Lung (tissue), 12 donors: ENCODE data around the gene COL18A1. TPM values are rescaled to one million over a fixed set of nuclear protein-coding genes. Genes with fewer than 3 reads are reported as not detected.

Experiments used
- ATAC-seq: fragments of 200-7000 bp; cut with Tn5 transposase; one replicate; pipeline ENCODE4 v1.9.1; 2020; ENCODE audit warnings: moderate number of reproducible peaks; ENCODE audit not compliant: insufficient read depth, low FRiP score
- DNase-seq, 3 donors: peaks; one replicate each; pipeline ENCODE4 v3.0.0-alpha.2; 2013 to 2017
- H3K27ac ChIP-seq, 2 donors: one replicate each; pipeline ENCODE4 v1.5.1; 2013; ENCODE audit warnings: mild to moderate bottlenecking in 2 of 2, moderate library complexity in 2 of 2, control low read depth in 1 of 2, inconsistent platforms in 1 of 2, low read depth in 1 of 2, low read length in 1 of 2
- H3K27me3 ChIP-seq, 3 donors: one replicate each; pipeline ENCODE4 v1.5.1; 2013; ENCODE audit warnings: low read length in 2 of 3; ENCODE audit not compliant: control insufficient read depth in 3 of 3, insufficient read depth in 3 of 3
- H3K36me3 ChIP-seq, 4 donors: one replicate each; pipeline ENCODE4 v1.5.1; 2013; ENCODE audit warnings: low read length in 4 of 4, mild to moderate bottlenecking in 1 of 4, moderate library complexity in 1 of 4; ENCODE audit not compliant: control insufficient read depth in 4 of 4, insufficient read depth in 4 of 4
- H3K4me1 ChIP-seq, 5 donors: one replicate each; pipeline ENCODE4 v1.5.1; 2013; ENCODE audit warnings: low read length in 5 of 5, mild to moderate bottlenecking in 2 of 5, moderate library complexity in 1 of 5; ENCODE audit not compliant: control insufficient read depth in 5 of 5, insufficient read depth in 5 of 5
- H3K4me3 ChIP-seq: one replicate; pipeline ENCODE4 v1.5.1; 2013; ENCODE audit warnings: mild to moderate bottlenecking, control low read depth, moderate library complexity
- H3K9ac ChIP-seq, 2 donors: one replicate each; pipeline ENCODE4 v1.5.1; 2013; ENCODE audit warnings: low read length in 2 of 2, control low read depth in 1 of 2; ENCODE audit not compliant: insufficient read depth in 1 of 2
- H3K9me3 ChIP-seq, 4 donors: one replicate each; pipeline ENCODE4 v1.5.1; 2013; ENCODE audit warnings: low read length in 3 of 4, mild to moderate bottlenecking in 1 of 4, moderate library complexity in 1 of 4; ENCODE audit not compliant: control insufficient read depth in 4 of 4, insufficient read depth in 3 of 4
- WGBS, 2 donors: extraction: QIAGEN DNeasy Blood & Tissue Kit; methylation state at CpG; one replicate each; pipeline ENCODE4 v1.1.7; 2013; 5-methylcytosine and 5-hydroxymethylcytosine counted together
- polyA plus RNA-seq, 2 donors: library from polyadenylated mRNA; stranded (reverse); fragments of 200-250 nt; gene quantifications; one replicate each; pipeline ENCODE4 v1.2.1, GENCODE V29; 2013
- total RNA-seq, 2 donors: library from RNA; depleted of rRNA in 1 of 2; stranded (reverse); fragments of >200 nt in 1 of 2; gene quantifications; one replicate each; pipeline ENCODE4 v1.2.1, GENCODE V29; 2014 to 2021
- TF ChIP-seq, protein P1 (sequence below): IDR thresholded peaks from 2 replicates; pipeline ENCODE4 v1.5.1; 2012; ENCODE audit warnings: mild to moderate bottlenecking; ENCODE audit errors: control extremely low read depth, extremely low read depth
- donor health status: control.
- donor health status: control.
- donor health status: Bipolar disorder and iron deficiency.
- donor health status: healthy.
- donor health status: DM: yes; HTN: yes; CAD: no.

Gene COL18A1
- total and polyA plus RNA-seq, 4 donors, result 42.7 to 102 (median 45.8) TPM

DNA sequence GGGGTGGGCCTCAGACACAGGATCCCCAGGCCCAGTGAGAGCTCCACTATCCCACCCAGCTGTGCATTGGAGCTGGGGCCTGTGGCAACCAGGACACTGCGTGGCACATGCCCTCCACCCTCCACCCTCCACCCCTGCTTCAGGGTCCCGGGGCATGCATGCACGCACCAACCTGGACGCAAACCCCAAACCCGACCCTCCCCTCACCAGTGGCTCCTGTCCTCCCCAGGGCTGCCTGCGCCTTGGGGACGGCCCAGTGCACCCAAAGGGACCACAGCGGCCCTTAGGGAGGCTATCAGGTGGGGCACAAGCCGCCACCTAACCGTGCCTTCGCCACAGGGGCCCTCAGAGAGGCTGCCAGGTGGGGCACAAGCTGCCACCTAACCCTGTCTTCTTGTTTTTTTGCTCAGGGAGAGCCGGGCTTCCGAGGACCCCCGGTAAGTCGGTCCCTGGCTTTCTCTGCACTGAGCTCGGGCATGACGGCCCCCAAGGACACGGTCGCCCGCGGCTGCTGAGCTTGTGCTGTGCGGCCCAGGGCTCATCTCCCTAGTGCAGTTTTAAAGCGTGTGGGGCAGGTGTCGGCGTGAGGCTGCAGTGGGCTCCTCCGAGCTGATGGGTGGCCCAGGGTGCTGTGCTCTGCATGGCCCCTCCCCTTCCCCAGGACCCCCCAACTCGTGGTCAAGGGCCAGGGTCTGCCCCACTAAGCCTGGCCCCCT lies 89.3 kb downstream of the COL18A1 start:
- TF ChIP-seq, protein P1, sequence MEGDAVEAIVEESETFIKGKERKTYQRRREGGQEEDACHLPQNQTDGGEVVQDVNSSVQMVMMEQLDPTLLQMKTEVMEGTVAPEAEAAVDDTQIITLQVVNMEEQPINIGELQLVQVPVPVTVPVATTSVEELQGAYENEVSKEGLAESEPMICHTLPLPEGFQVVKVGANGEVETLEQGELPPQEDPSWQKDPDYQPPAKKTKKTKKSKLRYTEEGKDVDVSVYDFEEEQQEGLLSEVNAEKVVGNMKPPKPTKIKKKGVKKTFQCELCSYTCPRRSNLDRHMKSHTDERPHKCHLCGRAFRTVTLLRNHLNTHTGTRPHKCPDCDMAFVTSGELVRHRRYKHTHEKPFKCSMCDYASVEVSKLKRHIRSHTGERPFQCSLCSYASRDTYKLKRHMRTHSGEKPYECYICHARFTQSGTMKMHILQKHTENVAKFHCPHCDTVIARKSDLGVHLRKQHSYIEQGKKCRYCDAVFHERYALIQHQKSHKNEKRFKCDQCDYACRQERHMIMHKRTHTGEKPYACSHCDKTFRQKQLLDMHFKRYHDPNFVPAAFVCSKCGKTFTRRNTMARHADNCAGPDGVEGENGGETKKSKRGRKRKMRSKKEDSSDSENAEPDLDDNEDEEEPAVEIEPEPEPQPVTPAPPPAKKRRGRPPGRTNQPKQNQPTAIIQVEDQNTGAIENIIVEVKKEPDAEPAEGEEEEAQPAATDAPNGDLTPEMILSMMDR, result no peak
- no peak overlapping the region for H3K9ac ChIP-seq
- H3K36me3 ChIP-seq, result peaks cover 0 to 26% (median 2%) of the 10 kb centered on the region in 4 donors
- no peak overlapping the region for H3K27ac ChIP-seq
- no peak for ATAC-seq
- H3K4me3 ChIP-seq, result no peak overlapping the region
- no peak for DNase-seq
- no peaks in the 10 kb centered on the region for H3K27me3 ChIP-seq
- no peaks in the 10 kb centered on the region for H3K9me3 ChIP-seq
- no peaks in the 10 kb centered on the region for H3K4me1 ChIP-seq
- 93 to 97% methylated on average over 27 of the region's 27 CpGs for WGBS, 2 donors

DNA sequence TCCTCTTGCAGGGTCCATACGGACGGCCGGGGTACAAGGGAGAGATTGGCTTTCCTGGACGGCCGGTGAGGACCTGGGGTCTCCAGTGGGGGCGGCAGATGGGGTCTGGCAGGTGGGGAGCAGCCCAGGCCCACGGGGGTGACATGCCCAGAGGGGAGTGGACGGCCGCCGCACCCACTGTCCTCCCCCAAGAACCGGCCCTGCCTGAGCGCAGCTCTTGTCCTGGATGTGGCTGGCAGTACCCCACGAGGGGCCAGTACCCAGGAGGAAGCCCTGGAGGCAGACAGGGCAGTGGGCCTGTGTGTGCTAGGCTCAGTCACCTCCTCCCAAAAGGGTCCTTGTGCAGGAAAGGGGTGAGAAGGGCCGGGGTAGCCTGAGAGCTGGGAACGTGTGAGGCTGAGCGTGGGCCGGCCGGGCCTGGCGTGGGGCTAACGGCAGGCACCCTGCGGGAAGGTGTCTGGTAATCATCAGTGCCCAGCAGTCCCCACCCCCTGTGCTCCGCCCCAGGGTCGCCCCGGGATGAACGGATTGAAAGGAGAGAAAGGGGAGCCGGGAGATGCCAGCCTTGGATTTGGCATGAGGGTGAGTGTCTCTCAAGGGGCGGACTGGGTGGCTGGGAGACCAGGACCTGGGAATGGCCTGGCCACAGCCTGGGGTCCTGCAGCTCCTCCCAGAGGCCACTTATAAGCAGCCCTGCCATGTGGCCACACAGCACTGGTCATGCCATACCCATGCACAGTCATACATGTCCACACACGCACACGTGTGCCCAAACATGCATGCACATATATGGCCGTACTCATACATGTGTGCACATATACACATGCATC lies 90.1 kb downstream of the COL18A1 start:
- Histone ChIP-seq H3K4me1 (no peaks in the 10 kb centered on the region), H3K9me3 (no peaks in the 10 kb centered on the region), H3K27ac (no peak overlapping the region), H3K9ac (no peak overlapping the region), H3K27me3 (no peaks in the 10 kb centered on the region), H3K36me3 (peaks cover 0 to 26% (median 2%) of the 10 kb centered on the region in 4 donors), H3K4me3 (no peak overlapping the region)
- TF ChIP-seq, protein P1, result no peak
- DNase-seq, result no peak
- 90 to 94% methylated on average over 30 of the region's 30 CpGs for WGBS, 2 donors
- ATAC-seq, result no peak

DNA sequence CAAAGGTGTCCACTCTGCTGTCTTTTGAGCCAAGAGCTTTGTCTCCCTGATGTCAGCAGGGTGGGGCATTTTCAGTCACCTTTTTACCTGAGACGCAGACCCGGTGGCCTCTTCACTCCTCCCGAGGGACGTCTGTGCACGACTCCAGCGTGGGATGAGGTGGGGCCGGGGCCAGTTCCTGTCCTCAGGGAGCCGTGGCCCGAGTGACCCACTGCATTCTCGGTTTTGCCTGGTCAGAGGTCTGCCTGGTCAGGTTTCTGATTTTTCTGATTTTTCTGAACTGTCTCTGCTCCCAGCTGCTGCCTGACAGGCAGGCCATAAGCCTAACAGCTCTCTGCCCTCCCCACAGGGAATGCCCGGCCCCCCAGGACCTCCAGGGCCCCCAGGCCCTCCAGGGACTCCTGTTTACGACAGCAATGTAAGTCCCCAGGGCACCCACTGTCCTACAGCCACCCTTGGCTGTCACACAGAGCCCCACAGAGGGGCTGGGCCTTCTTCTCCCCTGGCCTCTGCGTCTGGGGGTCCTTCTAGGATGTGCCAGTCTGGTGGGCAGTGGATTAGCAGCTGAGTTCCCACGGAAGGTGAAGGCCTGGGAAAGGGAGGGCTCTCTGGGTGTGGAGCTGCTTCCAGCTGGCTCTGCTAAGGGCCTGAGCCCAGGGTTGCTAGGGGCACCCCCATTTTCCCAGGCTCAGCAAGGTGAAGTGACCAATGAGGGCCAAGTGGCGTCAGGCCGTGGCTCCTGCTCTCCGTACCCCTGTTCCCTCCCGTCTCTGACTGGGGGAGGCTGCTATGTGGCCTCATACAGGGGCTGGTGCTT lies 91.4 kb downstream of the COL18A1 start:
- Histone ChIP-seq H3K9me3 (no peaks in the 10 kb centered on the region), H3K36me3 (peaks cover 0 to 25% (median 2%) of the 10 kb centered on the region in 4 donors), H3K9ac (no peak overlapping the region), H3K27me3 (no peaks in the 10 kb centered on the region), H3K27ac (no peak overlapping the region), H3K4me1 (no peaks in the 10 kb centered on the region), H3K4me3 (no peak overlapping the region)
- TF ChIP-seq, protein P1, result no peak
- DNase-seq (no peak), ATAC-seq (no peak)
- WGBS, 2 donors, result 90 to 92% methylated on average over 18 of the region's 18 CpGs
